H9 (cell line): ENCODE data around the gene DEK. TPM values are rescaled to one million over a fixed set of nuclear protein-coding genes. Genes with fewer than 3 reads are reported as not detected.

ENCODE experiments used
- DNase-seq: peaks from one replicate; pipeline ENCODE4 v3.0.0-alpha.2; 2017
- H2AFZ ChIP-seq: one replicate; pipeline ENCODE4 v1.6.1; 2013; ENCODE audit warnings: mild to moderate bottlenecking, low read length, control low read depth, moderate library complexity
- H2AK5ac ChIP-seq: 2 replicates; pipeline ENCODE4 v1.6.1; 2013; ENCODE audit warnings: low read length, control low read depth, mixed read lengths; ENCODE audit not compliant: insufficient read length
- H2BK120ac ChIP-seq: one replicate; pipeline ENCODE4 v1.6.1; 2013; ENCODE audit warnings: low read depth, mild to moderate bottlenecking, low read length, control low read depth, inconsistent platforms; ENCODE audit not compliant: poor library complexity, severe bottlenecking
- H2BK12ac ChIP-seq: 2 replicates; pipeline ENCODE4 v1.6.1; 2013; ENCODE audit warnings: low read length, control low read depth, mixed read lengths, low read depth; ENCODE audit not compliant: insufficient read length
- H2BK15ac ChIP-seq: 2 replicates; pipeline ENCODE4 v1.6.1; 2013; ENCODE audit warnings: low read depth, low read length, control low read depth
- H2BK20ac ChIP-seq: one replicate; pipeline ENCODE4 v1.6.1; 2013; ENCODE audit warnings: low read depth, mild to moderate bottlenecking, low read length, control low read depth, inconsistent platforms; ENCODE audit not compliant: poor library complexity, severe bottlenecking
- H2BK5ac ChIP-seq: 2 replicates; pipeline ENCODE4 v1.6.1; 2013; ENCODE audit warnings: low read length, control low read depth, mixed read lengths; ENCODE audit not compliant: insufficient read length
- H3K14ac ChIP-seq: 2 replicates; pipeline ENCODE4 v1.6.1; 2013; ENCODE audit warnings: low read length, control low read depth; ENCODE audit not compliant: insufficient read depth
- H3K18ac ChIP-seq: 2 replicates; pipeline ENCODE4 v1.6.1; 2013; ENCODE audit warnings: low read depth, mild to moderate bottlenecking, mixed read lengths, low read length, control low read depth; ENCODE audit not compliant: insufficient read length
- H3K23ac ChIP-seq: 2 replicates; pipeline ENCODE4 v1.6.1; 2013; ENCODE audit warnings: low read length, control low read depth, mixed read lengths, low read depth; ENCODE audit not compliant: insufficient read length
- H3K23me2 ChIP-seq: 2 replicates; pipeline ENCODE4 v1.6.1; 2013; ENCODE audit warnings: low read depth, mild to moderate bottlenecking, mixed read lengths, low read length, control low read depth; ENCODE audit not compliant: insufficient read length, poor library complexity, severe bottlenecking
- H3K27ac ChIP-seq: 2 replicates; pipeline ENCODE4 v1.5.1; 2013; ENCODE audit warnings: low read length, control low read depth, mixed read lengths, low read depth; ENCODE audit not compliant: insufficient read length
- H3K27me3 ChIP-seq: 2 replicates; pipeline ENCODE4 v1.6.1; 2013; ENCODE audit warnings: low read length, control low read depth, inconsistent platforms; ENCODE audit not compliant: insufficient read depth
- H3K4ac ChIP-seq: 2 replicates; pipeline ENCODE4 v1.6.1; 2013; ENCODE audit warnings: low read depth, mild to moderate bottlenecking, control low read depth, inconsistent platforms, low read length, moderate library complexity
- H3K4me1 ChIP-seq: 2 replicates; pipeline ENCODE4 v1.6.1; 2013; ENCODE audit warnings: low read length, control low read depth, inconsistent platforms; ENCODE audit not compliant: insufficient read depth
- H3K4me2 ChIP-seq: 2 replicates; pipeline ENCODE4 v1.6.1; 2013; ENCODE audit warnings: low read length, control low read depth, mixed read lengths; ENCODE audit not compliant: insufficient read length, insufficient read depth
- H3K56ac ChIP-seq: 2 replicates; pipeline ENCODE4 v1.6.1; 2013; ENCODE audit warnings: low read depth, mild to moderate bottlenecking, mixed read lengths, low read length, control low read depth; ENCODE audit not compliant: insufficient read length
- H3K79me1 ChIP-seq: 2 replicates; pipeline ENCODE4 v1.6.1; 2013; ENCODE audit warnings: low read depth, mild to moderate bottlenecking, moderate library complexity, low read length, control low read depth, inconsistent platforms; ENCODE audit not compliant: insufficient read depth, poor library complexity, severe bottlenecking
- H3K79me2 ChIP-seq: 2 replicates; pipeline ENCODE4 v1.6.1; 2013; ENCODE audit warnings: low read length, control low read depth, inconsistent platforms; ENCODE audit not compliant: insufficient read depth
- H3K9ac ChIP-seq: 2 replicates; pipeline ENCODE4 v1.6.1; 2013; ENCODE audit warnings: low read length, control low read depth, mixed read lengths; ENCODE audit not compliant: insufficient read length; ENCODE audit errors: extremely low read depth
- H3K9me3 ChIP-seq: one replicate; pipeline ENCODE4 v1.6.1; 2013; ENCODE audit warnings: low read depth, low read length, inconsistent platforms; ENCODE audit not compliant: control insufficient read depth
- H3T11ph ChIP-seq: one replicate; pipeline ENCODE4 v1.6.1; 2013; ENCODE audit warnings: mild to moderate bottlenecking, low read length, control low read depth, inconsistent platforms
- H4K20me1 ChIP-seq: one replicate; pipeline ENCODE4 v1.6.1; 2013; ENCODE audit not compliant: control insufficient read depth, insufficient read length, insufficient read depth
- H4K5ac ChIP-seq: 2 replicates; pipeline ENCODE4 v1.6.1; 2013; ENCODE audit warnings: low read depth, mild to moderate bottlenecking, mixed read lengths, low read length, control low read depth; ENCODE audit not compliant: insufficient read length
- H4K8ac ChIP-seq: replicated peaks from 2 replicates; pipeline ENCODE4 v1.6.1; 2013; ENCODE audit warnings: low read length, control low read depth, mixed read lengths, low read depth; ENCODE audit not compliant: insufficient read length
- H4K91ac ChIP-seq: 2 replicates; pipeline ENCODE4 v1.6.1; 2013; ENCODE audit warnings: low read depth, mild to moderate bottlenecking, moderate library complexity, mixed read lengths, low read length, control low read depth; ENCODE audit not compliant: insufficient read length
- H3K27ac Mint-ChIP-seq, 3 experiments: 2 replicates in 2 of 3; 3 replicates in 1 of 3; pipeline ENCODE4 v1.8.0; 2020 to 2021; ENCODE audit warnings: mixed read lengths in 3 of 3, mild to moderate bottlenecking in 1 of 3, moderate library complexity in 1 of 3
- H3K27me3 Mint-ChIP-seq: 2 replicates; pipeline ENCODE4 v1.8.0; 2021; ENCODE audit warnings: low read depth, mild to moderate bottlenecking, moderate library complexity, mixed read lengths
- H3K36me3 Mint-ChIP-seq, 3 experiments: 2 replicates in 2 of 3; 3 replicates in 1 of 3; pipeline ENCODE4 v1.8.0; 2020 to 2021; ENCODE audit warnings: low read depth in 3 of 3, mixed read lengths in 3 of 3; ENCODE audit not compliant: insufficient read depth in 1 of 3
- H3K4me1 Mint-ChIP-seq, 2 experiments: 2 replicates each; pipeline ENCODE4 v1.8.0; 2020; ENCODE audit warnings: mixed read lengths in 2 of 2
- H3K4me3 Mint-ChIP-seq, 2 experiments: 2 replicates in 1 of 2; 3 replicates in 1 of 2; pipeline ENCODE4 v1.8.0; 2020 to 2021; ENCODE audit warnings: mild to moderate bottlenecking in 2 of 2, mixed read lengths in 2 of 2, moderate library complexity in 1 of 2
- H3K9me3 Mint-ChIP-seq, 2 experiments: 2 replicates in 1 of 2; 3 replicates in 1 of 2; pipeline ENCODE4 v1.8.0; 2020; ENCODE audit warnings: mild to moderate bottlenecking in 2 of 2, mixed read lengths in 2 of 2, moderate library complexity in 1 of 2
- CTCF ChIP-seq: fragments of 200-600 bp; sonication (generic); conservative IDR thresholded peaks from 3 replicates; pipeline ENCODE4 v1.8.0; 2021; ENCODE audit warnings: antibody characterized with exemption, mild to moderate bottlenecking
- WGBS: extraction: QIAGEN DNeasy Blood & Tissue Kit; methylation state at CpG from one replicate; pipeline ENCODE4 v1.1.7; 2013; ENCODE audit warnings: missing lambda C conversion rate, low lambda C conversion rate, mixed read lengths; ENCODE audit not compliant: insufficient read length; ENCODE audit errors: extremely low coverage; 5-methylcytosine and 5-hydroxymethylcytosine counted together
- total RNA-seq: library from RNA; stranded (reverse); gene quantifications from 2 replicates; pipeline ENCODE4 v1.2.1, GENCODE V29; 2021

Gene DEK
- total RNA-seq, 1 experiment from 2014 or later = 217 TPM

DNA sequence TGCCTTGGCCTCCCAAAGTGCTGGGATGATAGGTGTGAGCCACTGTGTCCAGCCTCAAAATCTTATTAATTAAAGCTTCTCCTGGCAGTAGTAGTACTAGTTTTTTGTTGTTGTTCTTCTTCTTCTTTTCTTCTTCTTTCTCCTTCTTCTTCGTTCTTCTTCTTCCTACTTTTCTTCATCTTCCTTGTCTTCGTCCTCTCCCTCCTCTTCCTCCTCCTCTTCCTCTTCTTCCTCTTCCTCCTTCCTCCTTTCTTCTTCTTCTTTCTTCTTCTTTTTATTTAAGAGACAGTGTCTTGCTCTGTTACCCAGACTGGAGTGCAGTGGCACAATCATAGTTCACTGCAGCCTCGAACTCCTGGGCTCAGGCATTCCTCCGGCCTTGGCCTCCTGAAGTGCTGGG lies 17.2 kb upstream of the DEK start:
- H3K4me3 Mint-ChIP-seq = no peak overlapping the region
- DNase-seq = no peak
- no CpG with 5 or more reads among the region's 4 CpGs for WGBS
- H4K20me1 ChIP-seq = no peaks in the 10 kb centered on the region
- no peak overlapping the region for H3K9ac ChIP-seq
- H2BK15ac ChIP-seq = no peak overlapping the region
- H3K4me1 ChIP-seq = no peaks in the 10 kb centered on the region
- H3K4ac ChIP-seq = no peak overlapping the region
- H3K36me3 Mint-ChIP-seq = no peaks in the 10 kb centered on the region
- no peaks in the 10 kb centered on the region; a peak in 1 of 5 replicates for H3K9me3 Mint-ChIP-seq
- no peak overlapping the region for H4K5ac ChIP-seq
- H3K79me1 ChIP-seq = no peaks in the 10 kb centered on the region
- H2BK20ac ChIP-seq = no peak overlapping the region
- H3K14ac ChIP-seq = no peak overlapping the region
- no peak overlapping the region for H3K56ac ChIP-seq
- no peaks in the 10 kb centered on the region for H3K9me3 ChIP-seq
- H3T11ph ChIP-seq = no peak overlapping the region
- H2AK5ac ChIP-seq = no peak overlapping the region
- H3K4me1 Mint-ChIP-seq = peaks cover 13 to 18% of the 10 kb centered on the region in 2 experiments
- H3K23me2 ChIP-seq = peaks cover 13% of the 10 kb centered on the region
- H3K27me3 Mint-ChIP-seq = peaks cover 43% of the 10 kb centered on the region
- H3K4me2 ChIP-seq = no peak overlapping the region
- H2BK5ac ChIP-seq = no peak overlapping the region
- no peak overlapping the region for H3K23ac ChIP-seq
- no peak overlapping the region for H3K18ac ChIP-seq
- H2BK12ac ChIP-seq = no peak overlapping the region
- peaks cover 12% of the 10 kb centered on the region; the same call in 1 of the 2 replicates for H3K27me3 ChIP-seq
- H4K91ac ChIP-seq = no peak overlapping the region
- H3K27ac ChIP-seq = no peak overlapping the region
- no peak overlapping the region for H2BK120ac ChIP-seq
- H3K27ac Mint-ChIP-seq = no peak overlapping the region
- H4K8ac ChIP-seq = no peak overlapping the region
- no peaks in the 10 kb centered on the region for H3K79me2 ChIP-seq
- H2AFZ ChIP-seq = no peak overlapping the region
- no peak for TF ChIP-seq CTCF
